Brain microvascular endothelial cell (primary cell): ENCODE measurements around the gene POLR3K.

ENCODE experiments used
- DNase-seq: peaks from one replicate; pipeline ENCODE4 v3.0.0-alpha.2; 2020
- H3K27ac ChIP-seq: fragments of 250-450 bp; sonication (Bioruptor Pico); 2 replicates; pipeline ENCODE4 v1.5.1; 2020; ENCODE audit warnings: mild to moderate bottlenecking, moderate library complexity
- H3K27me3 ChIP-seq: fragments of 250-450 bp; sonication (Bioruptor Pico); replicated peaks from 2 replicates; pipeline ENCODE4 v1.5.1; 2020; ENCODE audit warnings: mild to moderate bottlenecking
- H3K36me3 ChIP-seq: fragments of 250-450 bp; sonication (Bioruptor Pico); replicated peaks from 2 replicates; pipeline ENCODE4 v1.5.1; 2020; ENCODE audit warnings: mild to moderate bottlenecking
- H3K4me3 ChIP-seq: 2 replicates; pipeline ENCODE4 v1.5.1; 2011; ENCODE audit warnings: low read depth, mild to moderate bottlenecking, control low read depth, low read length, moderate library complexity
- CTCF ChIP-seq: IDR thresholded peaks from 2 replicates; pipeline ENCODE4 v1.5.1; 2011; ENCODE audit warnings: low read depth, mild to moderate bottlenecking, moderate library complexity, low read length, control low read depth, inconsistent platforms; ENCODE audit errors: missing control alignments
- in situ Hi-C: cut with HindIII; loops from 2 replicates; pipeline ENCODE4 v1.10.0; 2017; ENCODE audit warnings: low sequenced_read_pairs, low pct_ligation_motif_present

The POLR3K gene

GRCh38 chr16:60166-60565 lies 6.8 kb upstream of the POLR3K start:
- Histone ChIP-seq H3K27me3 (no peaks in the 10 kb centered on the region), H3K36me3 (peaks cover 85% of the 10 kb centered on the region), H3K27ac (no peak overlapping the region), H3K4me3 (no peak overlapping the region)
- no peak for TF ChIP-seq CTCF
- in situ Hi-C loops, result no loop called here
- DNase-seq, result no peak

GRCh38 chr16:59440-60059 lies 6.1 kb upstream of the POLR3K start:
- TF ChIP-seq CTCF, result no peak
- H3K4me3 ChIP-seq, result no peak overlapping the region
- no peak overlapping the region for H3K27ac ChIP-seq
- in situ Hi-C loops, result no loop called here
- no peak for DNase-seq
- H3K27me3 ChIP-seq, result no peaks in the 10 kb centered on the region
- H3K36me3 ChIP-seq, result peaks cover 87% of the 10 kb centered on the region

- no peak for DNase-seq
- no peak for TF ChIP-seq CTCF
- Histone ChIP-seq H3K36me3 (peaks cover 80% of the 10 kb centered on the region), H3K27me3 (no peaks in the 10 kb centered on the region), H3K4me3 (no peak overlapping the region), H3K27ac (no peak overlapping the region)
- in situ Hi-C loops, result no loop called here
Observed at GRCh38 chr16:58491-59439, 5.4 kb upstream of the POLR3K start.

- Histone ChIP-seq H3K4me3 (no peak overlapping the region), H3K27me3 (no peaks in the 10 kb centered on the region), H3K36me3 (peaks cover 71% of the 10 kb centered on the region), H3K27ac (no peak overlapping the region)
- DNase-seq, result no peak
- in situ Hi-C loops, result no loop called here
- TF ChIP-seq CTCF, result no peak
Observed at GRCh38 chr16:57711-58110, 4.3 kb upstream of the POLR3K start.

GRCh38 chr16:56231-56927 lies 3.0 kb upstream of the POLR3K start:
- TF ChIP-seq CTCF, result no peak
- H3K36me3 ChIP-seq, result peaks cover 57% of the 10 kb centered on the region
- in situ Hi-C loops, result no loop called here

More at GRCh38 chr16:56231-56927, 3.0 kb upstream of the POLR3K start:
- no peak overlapping the region for H3K4me3 ChIP-seq
- DNase-seq, result no peak
- no peak overlapping the region for H3K27ac ChIP-seq
- no peaks in the 10 kb centered on the region for H3K27me3 ChIP-seq
